Activated T-cell treated with anti-CD3 and anti-CD28 coated beads for 1 hour (primary cell): Measurements from ENCODE around the gene KCNMA1.

Experiments
- DNase-seq: peaks from one replicate; pipeline ENCODE4 v3.0.0-alpha.2; 2020; ENCODE audit warnings: low read depth

KCNMA1 gene

GRCh38 chr10:77293773-77294172, 343.8 kb downstream of the KCNMA1 start:
- no peak for DNase-seq

DNA sequence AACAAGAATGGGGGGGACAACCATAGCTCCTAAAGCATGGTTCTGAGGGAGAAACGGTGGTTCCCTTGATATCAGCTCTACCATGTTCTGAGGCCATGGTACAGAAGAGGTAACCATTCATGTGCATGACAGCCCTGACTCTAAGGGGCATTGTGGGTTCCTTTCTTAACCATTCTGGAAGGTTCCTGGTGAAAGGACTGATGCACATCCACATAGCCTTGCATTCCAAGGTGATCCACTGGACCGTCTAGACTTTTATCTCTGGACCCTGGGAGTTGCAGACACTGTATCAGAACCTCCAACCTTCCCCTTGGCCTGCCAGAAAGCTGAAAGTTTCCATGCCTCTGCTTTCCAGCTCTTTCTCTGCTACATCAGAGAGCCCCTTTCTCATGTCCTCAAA, 344.3 kb downstream of the KCNMA1 start:
- DNase-seq, result no peak

DNA sequence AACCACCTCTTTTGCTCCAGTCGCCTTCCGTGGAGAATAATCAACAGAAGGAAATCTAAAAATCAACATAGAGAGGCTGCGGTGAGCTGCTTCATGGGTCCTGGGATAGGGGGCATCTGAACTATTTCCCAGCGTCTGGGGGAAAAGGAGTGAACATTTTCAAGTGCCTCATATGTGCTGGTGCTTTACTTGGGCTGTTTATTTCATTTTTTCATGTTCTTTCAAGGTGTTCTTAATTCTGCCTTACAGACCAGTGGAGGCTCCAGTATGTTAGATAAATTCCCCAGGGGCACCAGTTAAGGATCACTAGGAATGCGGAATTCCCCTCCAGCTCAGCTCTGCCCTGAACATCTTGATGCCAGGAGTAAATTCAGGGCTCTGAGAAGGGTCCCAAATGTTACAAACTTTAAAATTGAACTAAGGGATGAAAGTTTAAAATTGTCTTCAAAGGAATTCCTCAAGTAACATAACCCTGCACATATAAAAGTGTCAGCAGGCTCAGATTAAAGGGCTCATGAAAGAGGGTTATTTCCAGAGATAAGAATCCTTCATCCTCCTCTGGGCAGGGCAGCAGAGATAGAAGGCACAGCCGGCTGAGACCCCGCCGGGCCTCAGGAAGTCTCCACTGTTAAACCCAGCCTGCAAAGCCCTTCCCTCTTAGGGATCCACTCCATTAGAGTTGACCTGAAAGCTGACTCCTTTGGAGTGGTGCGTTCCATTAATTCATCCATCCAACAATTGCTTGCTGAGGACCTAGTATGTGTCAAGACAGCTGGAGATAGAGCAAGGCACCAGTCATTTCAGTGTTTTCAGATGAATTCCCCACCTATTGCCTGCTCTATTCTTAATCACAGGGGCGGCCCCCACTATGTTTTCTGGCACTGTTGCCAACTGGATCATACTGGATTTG, 345.8 kb downstream of the KCNMA1 start:
- DNase-seq, result no peak

GRCh38 chr10:77290528-77291155, 347.0 kb downstream of the KCNMA1 start:
- no peak for DNase-seq

GRCh38 chr10:77289790-77290189, 347.8 kb downstream of the KCNMA1 start:
- DNase-seq, result no peak

GRCh38 chr10:77289027-77289501, 348.5 kb downstream of the KCNMA1 start:
- no peak for DNase-seq

GRCh38 chr10:77287647-77288120, 349.9 kb downstream of the KCNMA1 start:
- DNase-seq, result no peak

- DNase-seq, result no peak
These were observed 350.8 kb downstream of the KCNMA1 start for GRCh38 chr10:77286531-77287508.

DNA sequence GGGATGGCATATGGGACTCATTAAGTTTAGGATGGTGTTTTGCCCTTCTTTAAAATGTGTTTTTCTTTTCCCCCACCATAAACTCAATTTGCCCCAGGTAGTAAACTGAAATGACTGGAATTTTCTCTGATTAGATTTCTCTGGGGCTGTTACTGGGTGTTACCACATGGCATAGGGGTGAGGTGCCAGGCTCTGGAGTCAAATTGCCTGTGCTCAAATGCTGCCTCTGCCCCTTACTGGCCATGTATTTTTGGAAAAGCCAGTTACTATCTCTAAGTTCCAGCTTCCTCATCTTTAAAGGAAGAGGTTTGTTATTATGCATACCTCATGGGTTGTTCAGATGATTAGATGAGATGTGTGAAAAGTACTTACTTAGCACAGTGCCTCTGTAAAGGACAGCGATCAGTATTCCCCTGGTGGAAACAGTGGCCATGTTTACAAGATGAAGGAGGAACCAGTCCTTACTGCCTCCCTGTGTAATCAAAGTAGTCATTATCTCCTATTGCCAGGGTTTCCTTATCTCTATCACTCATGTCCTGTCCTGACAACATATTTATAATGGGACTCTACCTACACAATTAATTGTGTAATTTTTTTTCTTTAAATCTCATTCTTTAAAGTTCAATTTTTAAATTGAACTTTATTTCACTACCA, 352.0 kb downstream of the KCNMA1 start:
- DNase-seq, result no peak

- DNase-seq, result no peak
These were observed 352.8 kb downstream of the KCNMA1 start for GRCh38 chr10:77284797-77285196.

DNA sequence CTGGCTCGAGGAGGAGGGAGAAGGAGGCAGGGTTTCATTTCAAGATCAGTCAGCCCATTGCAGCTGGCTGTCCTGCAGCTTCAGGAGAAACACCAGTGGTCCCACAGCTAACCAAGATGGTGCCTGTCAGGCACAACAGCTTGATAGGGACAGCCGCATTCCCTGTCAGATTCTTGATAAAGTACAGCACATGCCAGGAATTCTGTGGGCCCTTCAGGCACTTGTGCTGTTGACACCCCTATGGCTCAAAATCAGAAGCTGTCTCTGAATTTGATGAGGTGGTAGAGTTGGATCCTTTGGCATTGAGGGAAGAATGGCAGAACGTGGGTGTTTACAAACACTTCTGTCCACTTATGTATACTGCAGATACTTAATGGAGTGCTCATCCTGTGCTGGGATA, 354.3 kb downstream of the KCNMA1 start:
- DNase-seq, result no peak

- no peak for DNase-seq
These were observed 355.4 kb downstream of the KCNMA1 start for GRCh38 chr10:77282163-77282562.

DNA sequence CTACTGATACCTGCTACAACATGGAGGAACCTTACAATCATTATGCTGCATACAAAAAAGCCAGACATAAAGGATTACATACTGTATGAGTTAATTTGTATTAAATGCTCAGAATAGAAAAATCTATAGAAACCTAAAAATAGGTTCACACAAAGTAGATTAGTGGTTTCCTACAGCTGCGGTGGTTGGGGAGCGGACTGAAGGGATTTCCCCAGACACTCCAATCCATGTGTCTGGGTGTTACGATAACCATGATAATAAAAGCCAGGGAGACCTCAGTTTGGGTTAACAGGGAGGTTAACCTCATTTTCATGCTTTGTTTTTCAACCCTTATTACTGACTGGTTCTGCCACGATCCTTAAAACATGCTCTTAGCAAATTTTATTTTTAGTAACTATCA, 355.9 kb downstream of the KCNMA1 start:
- no peak for DNase-seq

DNA sequence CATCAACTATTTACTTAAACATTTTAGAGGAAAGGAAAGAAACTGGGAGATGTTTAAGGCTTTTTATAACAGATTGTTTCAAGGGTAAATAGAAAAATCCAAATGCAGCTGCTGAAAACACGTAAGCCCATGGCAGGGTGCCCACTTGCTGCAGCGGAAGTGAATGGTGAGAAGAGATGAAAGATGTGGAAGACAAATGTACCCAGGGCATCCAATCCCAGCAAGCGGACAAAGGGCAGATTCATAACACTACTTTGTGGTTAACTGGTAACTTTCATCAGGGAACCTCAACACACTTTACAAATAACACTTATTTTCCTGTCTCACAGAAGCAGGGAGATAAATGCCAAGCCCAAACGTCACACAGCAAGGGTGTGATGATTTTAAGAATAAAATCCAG, 358.4 kb downstream of the KCNMA1 start:
- no peak for DNase-seq

DNA sequence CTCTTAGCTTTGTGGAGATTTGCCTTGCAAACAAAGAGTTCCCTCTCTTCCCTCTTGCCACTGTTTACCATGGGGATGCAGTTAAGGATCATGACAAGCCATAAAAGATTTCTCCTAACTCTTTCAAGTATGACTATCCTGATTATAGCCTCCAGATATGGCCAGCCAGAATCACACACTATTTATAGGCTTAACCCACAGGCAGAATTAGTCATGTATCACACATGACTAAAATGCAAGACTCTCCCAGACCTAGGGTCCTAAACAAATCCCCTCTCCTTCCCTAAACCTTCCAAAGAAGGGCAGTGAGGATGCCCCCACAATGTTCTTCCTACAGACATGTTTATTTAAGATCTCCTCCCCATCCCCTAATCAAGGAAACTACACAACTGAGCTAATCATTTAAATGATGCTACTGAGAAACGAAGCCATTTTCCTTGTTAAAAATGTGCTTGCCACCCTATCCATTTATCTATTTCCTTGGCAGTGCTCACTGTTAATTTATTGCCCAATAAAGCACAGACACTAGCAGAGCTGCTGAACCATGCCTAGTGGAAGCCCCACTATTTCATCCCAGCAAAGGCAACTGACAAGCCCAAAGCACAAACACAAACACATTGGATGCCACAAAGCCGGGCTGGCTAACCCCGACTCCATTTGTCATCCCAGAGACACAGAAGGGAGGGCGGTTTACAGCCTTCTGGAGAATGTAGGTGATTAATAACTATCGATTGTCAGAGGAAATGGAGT, 363.4 kb downstream of the KCNMA1 start:
- DNase-seq, result no peak

- DNase-seq, result no peak
These were observed 368.4 kb downstream of the KCNMA1 start for GRCh38 chr10:77269163-77269562.

- DNase-seq, result no peak
These were observed 368.9 kb downstream of the KCNMA1 start for GRCh38 chr10:77268721-77269120.

- DNase-seq, result no peak
These were observed 369.6 kb downstream of the KCNMA1 start for GRCh38 chr10:77267703-77268675.

GRCh38 chr10:77266242-77266641, 371.4 kb downstream of the KCNMA1 start:
- no peak for DNase-seq

GRCh38 chr10:77264527-77264926, 373.1 kb downstream of the KCNMA1 start:
- DNase-seq, result no peak
